GM21515 (cell line): ENCODE results near the gene C16orf46.
"Not testable (repeated sequence)": the region's sequence is repeated elsewhere in the genome, so short reads cannot be mapped to it uniquely, and the experiment has no call there.

Source experiments
- ATAC-seq: cut with Tn5 transposase; IDR thresholded peaks from one replicate; pipeline ENCODE4 v1.9.1; 2021; ENCODE audit not compliant: unreplicated experiment

The C16orf46 gene

GRCh38 chr16:81077076-81077940, at the start of gene C16orf46:
C16orf46 (minus strand) TSS chr16:81077238; CDS start chr16:81063955, 13,283 bp downstream.
- ATAC-seq, result peak; percentile 97

GRCh38 chr16:81123092-81123852, 46.2 kb upstream of the C16orf46 start:
- ATAC-seq, result no peak

GRCh38 chr16:81121474-81121990, 44.5 kb upstream of the C16orf46 start:
- ATAC-seq, result no peak

- no peak for ATAC-seq
Measured at GRCh38 chr16:81117436-81117835, 40.4 kb upstream of the C16orf46 start.

- no peak for ATAC-seq
Measured at GRCh38 chr16:81116285-81116684, 39.2 kb upstream of the C16orf46 start.

- ATAC-seq, result no peak
Measured at GRCh38 chr16:81112453-81112852, 35.4 kb upstream of the C16orf46 start.

GRCh38 chr16:81109274-81109673, 32.2 kb upstream of the C16orf46 start:
- not testable (repeated sequence) for ATAC-seq

GRCh38 chr16:81107511-81107910, 30.5 kb upstream of the C16orf46 start:
- no peak for ATAC-seq

GRCh38 chr16:81106826-81107503, 29.9 kb upstream of the C16orf46 start:
- no peak for ATAC-seq

GRCh38 chr16:81105946-81106345, 28.9 kb upstream of the C16orf46 start:
- ATAC-seq, result no peak

- no peak for ATAC-seq
Measured at GRCh38 chr16:81101702-81102101, 24.7 kb upstream of the C16orf46 start.

- ATAC-seq, result no peak
Measured at GRCh38 chr16:81099958-81100357, 22.9 kb upstream of the C16orf46 start.

- no peak for ATAC-seq
Measured at GRCh38 chr16:81097230-81097629, 20.2 kb upstream of the C16orf46 start.

- no peak for ATAC-seq
Measured at GRCh38 chr16:81096715-81097208, 19.7 kb upstream of the C16orf46 start.

- peak; percentile 99 for ATAC-seq
Measured at GRCh38 chr16:81095953-81096714, 19.1 kb upstream of the C16orf46 start, which contains the start of gene GCSH. GCSH (minus strand) TSS chr16:81096395; CDS start chr16:81096278, 117 bp downstream.

- ATAC-seq, result peak; percentile 6
Measured at GRCh38 chr16:81095653-81095952, 18.6 kb upstream of the C16orf46 start.

GRCh38 chr16:81094771-81095251, 17.8 kb upstream of the C16orf46 start:
- no peak for ATAC-seq

- no peak for ATAC-seq
Measured at GRCh38 chr16:81088836-81089235, 11.8 kb upstream of the C16orf46 start.

- no peak for ATAC-seq
Measured at GRCh38 chr16:81081014-81081413, 4.0 kb upstream of the C16orf46 start.

GRCh38 chr16:81080233-81080632, 3.2 kb upstream of the C16orf46 start:
- no peak for ATAC-seq
